ENCODE results near the gene PALLD.
"Not testable (repeated sequence)": the region's sequence is repeated elsewhere in the genome, so short reads cannot be mapped to it uniquely, and the experiment has no call there.

Gene PALLD

GRCh38 chr4:168508683-168509082 is 11.8 kb downstream of the PALLD start:
- Mint-ChIP-seq H3K27me3 (no peaks in the 10 kb centered on the region), H3K4me1 (no peaks in the 10 kb centered on the region), H3K4me3 (no peak overlapping the region), H3K36me3 (no peaks in the 10 kb centered on the region), H3K27ac (no peak overlapping the region), H3K9me3 (no peaks in the 10 kb centered on the region)
- no peak for ATAC-seq

DNA sequence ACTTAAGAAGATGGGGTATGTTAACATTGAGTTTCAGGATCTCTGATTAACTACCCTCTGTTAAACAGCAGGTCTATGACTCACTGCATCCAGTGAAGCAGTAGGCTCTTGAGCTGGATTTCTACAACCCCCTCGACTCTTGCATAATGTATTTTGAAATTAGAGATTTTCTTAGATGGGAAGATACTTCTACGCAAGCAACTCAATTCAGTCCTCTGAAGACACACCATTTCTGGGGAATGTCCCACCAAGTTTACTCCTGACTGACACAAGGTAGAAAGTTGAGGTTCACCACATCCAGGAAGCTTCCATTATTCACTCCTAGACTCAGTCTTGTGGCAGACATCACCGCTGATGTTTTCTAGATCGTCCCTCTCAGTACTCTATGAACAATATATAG is 12.9 kb downstream of the PALLD start:
- Mint-ChIP-seq H3K27ac (no peak overlapping the region), H3K4me1 (no peaks in the 10 kb centered on the region), H3K4me3 (no peak overlapping the region), H3K36me3 (no peaks in the 10 kb centered on the region), H3K9me3 (no peaks in the 10 kb centered on the region), H3K27me3 (no peaks in the 10 kb centered on the region)
- ATAC-seq = no peak

DNA sequence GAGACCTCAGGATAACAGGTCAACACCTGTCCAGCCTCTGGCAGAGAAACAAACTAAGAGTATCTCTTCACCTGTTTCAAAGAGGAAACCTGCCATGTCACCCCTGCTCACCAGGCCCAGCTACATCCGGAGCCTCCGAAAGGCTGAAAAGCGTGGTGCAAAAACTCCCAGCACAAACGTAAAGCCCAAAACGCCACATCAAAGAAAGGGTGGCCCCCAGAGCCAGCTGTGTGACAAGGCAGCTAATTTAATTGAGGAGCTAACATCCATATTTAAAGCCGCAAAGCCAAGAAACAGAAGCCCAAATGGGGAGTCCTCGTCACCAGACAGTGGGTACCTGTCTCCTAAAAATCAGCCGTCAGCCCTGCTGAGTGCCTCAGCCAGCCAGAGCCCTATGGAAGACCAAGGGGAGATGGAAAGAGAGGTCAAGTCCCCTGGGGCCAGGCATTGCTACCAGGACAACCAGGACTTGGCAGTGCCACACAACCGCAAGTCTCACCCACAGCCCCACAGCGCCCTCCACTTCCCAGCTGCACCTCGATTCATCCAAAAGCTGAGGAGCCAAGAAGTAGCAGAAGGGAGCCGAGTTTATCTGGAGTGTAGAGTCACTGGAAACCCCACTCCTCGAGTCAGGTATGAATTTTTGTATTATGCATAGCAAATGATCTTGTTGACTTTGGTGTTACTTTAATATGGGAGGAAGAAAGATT is 15.1 kb downstream of the PALLD start:
- Mint-ChIP-seq H3K36me3 (no peaks in the 10 kb centered on the region), H3K4me3 (no peak overlapping the region), H3K27me3 (no peaks in the 10 kb centered on the region), H3K27ac (no peak overlapping the region), H3K4me1 (no peaks in the 10 kb centered on the region), H3K9me3 (no peaks in the 10 kb centered on the region)
- ATAC-seq = no peak

- H3K27me3 Mint-ChIP-seq, H3K9me3 Mint-ChIP-seq, H3K27ac Mint-ChIP-seq, H3K4me3 Mint-ChIP-seq, H3K36me3 Mint-ChIP-seq, ATAC-seq, H3K4me1 Mint-ChIP-seq: not testable (repeated sequence)
These were observed 17.0 kb downstream of the PALLD start for GRCh38 chr4:168513826-168514225.

GRCh38 chr4:168514249-168514852 is 17.5 kb downstream of the PALLD start:
- ATAC-seq = no peak
- H3K27ac Mint-ChIP-seq = no peak overlapping the region
- H3K4me3 Mint-ChIP-seq = no peak overlapping the region
- no peaks in the 10 kb centered on the region for H3K4me1 Mint-ChIP-seq
- H3K36me3 Mint-ChIP-seq = no peaks in the 10 kb centered on the region
- H3K9me3 Mint-ChIP-seq = no peaks in the 10 kb centered on the region
- no peaks in the 10 kb centered on the region for H3K27me3 Mint-ChIP-seq

DNA sequence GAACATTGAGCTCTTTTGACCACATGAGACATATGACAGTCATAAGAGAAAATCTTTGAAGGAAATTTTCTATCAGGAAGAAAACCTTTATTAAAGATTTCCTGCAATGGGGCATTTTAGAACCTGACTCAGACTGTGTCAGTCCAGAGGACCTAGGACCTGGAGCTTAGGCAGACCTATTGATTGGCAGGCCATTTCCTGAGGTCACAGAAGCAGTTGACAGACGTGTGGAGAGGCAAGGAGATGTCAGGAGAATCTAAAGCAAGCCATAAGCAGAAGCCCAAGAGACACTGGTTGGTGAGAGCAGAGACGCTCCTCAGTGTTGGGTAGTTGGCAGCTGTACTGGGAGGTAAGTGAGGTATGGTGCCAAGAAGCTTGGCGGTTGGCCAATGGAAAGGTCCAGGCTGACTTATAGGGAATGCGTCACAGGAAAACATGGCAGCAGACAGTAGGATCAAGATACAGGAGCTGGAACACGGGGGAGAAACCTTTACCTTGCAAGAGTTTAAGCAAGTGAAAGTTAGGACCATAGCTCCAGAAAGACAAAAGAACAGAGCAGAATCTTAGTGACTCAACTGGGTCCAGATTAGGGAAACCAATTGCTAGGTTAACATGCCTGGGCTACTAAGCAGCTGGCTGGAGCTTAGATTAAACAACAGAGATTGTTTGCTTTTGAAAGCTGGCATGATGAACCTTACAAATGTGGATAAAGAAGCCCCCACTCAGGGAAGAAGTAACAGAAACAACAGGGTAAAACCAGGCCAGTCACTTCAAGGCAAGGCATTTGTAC is 18.6 kb downstream of the PALLD start:
- H3K36me3 Mint-ChIP-seq = no peaks in the 10 kb centered on the region
- no peak for ATAC-seq
- H3K27me3 Mint-ChIP-seq = peaks cover 2% of the 10 kb centered on the region
- no peaks in the 10 kb centered on the region for H3K4me1 Mint-ChIP-seq
- H3K9me3 Mint-ChIP-seq = no peaks in the 10 kb centered on the region
- no peak overlapping the region for H3K27ac Mint-ChIP-seq
- no peak overlapping the region for H3K4me3 Mint-ChIP-seq

- Mint-ChIP-seq H3K27me3 (peaks cover 14% of the 10 kb centered on the region), H3K27ac (no peak overlapping the region), H3K4me1 (no peaks in the 10 kb centered on the region), H3K9me3 (no peaks in the 10 kb centered on the region), H3K4me3 (no peak overlapping the region), H3K36me3 (no peaks in the 10 kb centered on the region)
- ATAC-seq = no peak
These were observed 20.0 kb downstream of the PALLD start for GRCh38 chr4:168516841-168517240.

GRCh38 chr4:168519576-168519975 is 22.7 kb downstream of the PALLD start:
- no peaks in the 10 kb centered on the region for H3K4me1 Mint-ChIP-seq
- H3K27me3 Mint-ChIP-seq = peaks cover 14% of the 10 kb centered on the region
- H3K4me3 Mint-ChIP-seq = no peak overlapping the region
- ATAC-seq = no peak
- H3K36me3 Mint-ChIP-seq = no peaks in the 10 kb centered on the region
- H3K27ac Mint-ChIP-seq = no peak overlapping the region
- no peaks in the 10 kb centered on the region for H3K9me3 Mint-ChIP-seq

- ATAC-seq = no peak
- no peaks in the 10 kb centered on the region for H3K4me1 Mint-ChIP-seq
- H3K36me3 Mint-ChIP-seq = no peaks in the 10 kb centered on the region
- no peak overlapping the region for H3K27ac Mint-ChIP-seq
- peaks cover 23% of the 10 kb centered on the region for H3K27me3 Mint-ChIP-seq
- no peaks in the 10 kb centered on the region for H3K9me3 Mint-ChIP-seq
- no peak overlapping the region for H3K4me3 Mint-ChIP-seq
These were observed 24.9 kb downstream of the PALLD start for GRCh38 chr4:168521721-168522120.

DNA sequence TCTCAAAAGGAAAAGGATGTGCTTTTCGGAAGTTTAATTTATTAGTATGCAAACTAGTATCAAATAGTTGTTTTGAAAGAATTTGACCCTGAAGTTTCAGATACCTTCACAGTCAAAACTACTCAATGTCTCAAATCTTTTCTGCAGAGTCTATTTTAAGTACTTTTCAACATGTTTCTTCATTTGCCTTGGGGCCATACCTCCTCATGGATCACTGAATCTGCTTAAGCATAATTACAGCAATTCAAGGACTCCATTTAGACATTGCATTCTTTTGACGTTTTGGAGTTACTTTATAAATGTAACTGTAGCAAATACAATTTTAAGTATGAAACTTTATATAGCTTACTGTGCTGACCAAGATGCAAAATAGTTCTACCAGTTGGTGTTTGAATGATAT is 25.5 kb downstream of the PALLD start:
- ATAC-seq = no peak
- Mint-ChIP-seq H3K4me3 (no peak overlapping the region), H3K27ac (no peak overlapping the region), H3K9me3 (no peaks in the 10 kb centered on the region), H3K4me1 (no peaks in the 10 kb centered on the region), H3K36me3 (no peaks in the 10 kb centered on the region), H3K27me3 (peaks cover 29% of the 10 kb centered on the region)

DNA sequence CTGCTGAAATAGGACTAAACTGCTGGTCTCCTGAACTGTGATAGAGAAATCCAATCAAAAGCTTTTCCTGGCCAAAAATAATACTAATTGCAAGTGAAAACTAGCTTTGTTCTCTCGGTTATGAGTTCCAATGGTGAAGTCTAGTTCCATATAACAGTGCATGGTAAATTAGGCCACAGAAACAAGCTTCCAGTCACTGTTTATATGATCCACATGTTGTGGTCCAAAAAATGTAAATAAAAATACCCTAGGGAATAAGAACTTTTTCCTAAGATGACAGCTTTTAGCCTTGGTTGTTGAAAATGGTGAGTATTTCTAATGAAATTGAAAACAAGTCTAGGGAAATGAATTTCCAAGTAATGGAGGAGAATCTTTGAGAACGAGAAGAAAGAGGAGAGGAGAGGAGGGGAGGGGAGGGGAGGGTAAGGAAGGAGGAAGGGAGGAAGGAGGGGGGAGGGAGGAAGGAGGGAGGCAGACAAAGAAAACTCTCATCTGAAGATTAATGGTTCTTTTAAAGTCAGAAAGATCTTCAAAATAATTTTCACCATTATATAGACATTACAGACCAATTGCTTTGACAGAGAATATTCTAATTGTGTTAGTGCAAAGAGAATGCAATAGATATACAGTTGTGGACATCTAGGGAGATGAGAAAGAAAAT is 26.1 kb downstream of the PALLD start:
- Mint-ChIP-seq H3K27ac (no peak overlapping the region), H3K36me3 (no peaks in the 10 kb centered on the region), H3K27me3 (peaks cover 35% of the 10 kb centered on the region), H3K9me3 (no peaks in the 10 kb centered on the region), H3K4me1 (no peaks in the 10 kb centered on the region), H3K4me3 (no peak overlapping the region)
- no peak for ATAC-seq

- H3K27me3 Mint-ChIP-seq = peaks cover 46% of the 10 kb centered on the region
- ATAC-seq = no peak
These were observed 27.2 kb downstream of the PALLD start for GRCh38 chr4:168524006-168524405.

GRCh38 chr4:168524897-168525296 is 28.0 kb downstream of the PALLD start:
- Mint-ChIP-seq H3K9me3 (no peaks in the 10 kb centered on the region), H3K27ac (no peak overlapping the region), H3K36me3 (no peaks in the 10 kb centered on the region), H3K27me3 (peaks cover 47% of the 10 kb centered on the region), H3K4me3 (no peak overlapping the region), H3K4me1 (no peaks in the 10 kb centered on the region)
- ATAC-seq = no peak

More at GRCh38 chr4:168524006-168524405, 27.2 kb downstream of the PALLD start:
- Mint-ChIP-seq H3K4me3 (no peak overlapping the region), H3K36me3 (no peaks in the 10 kb centered on the region), H3K27ac (no peak overlapping the region), H3K9me3 (no peaks in the 10 kb centered on the region), H3K4me1 (no peaks in the 10 kb centered on the region)

DNA sequence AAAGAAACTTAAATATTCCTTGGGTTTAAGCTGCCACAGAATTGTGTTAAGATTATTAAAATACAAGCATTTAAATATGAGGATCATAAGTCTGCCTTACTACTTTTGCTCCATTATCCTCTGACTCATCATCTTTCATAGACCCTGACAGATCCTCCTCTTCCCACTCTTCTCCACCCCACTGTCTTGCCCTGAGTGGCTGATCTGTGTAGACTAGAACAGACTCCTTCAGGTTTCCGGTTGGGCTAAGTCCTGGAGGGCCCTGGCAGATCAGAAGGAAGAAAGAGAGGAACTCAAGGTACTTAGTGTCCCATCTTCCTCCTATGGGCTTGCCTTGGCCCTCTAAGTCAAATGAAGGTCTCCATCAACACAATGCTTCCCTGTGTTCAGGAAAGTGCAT is 30.7 kb downstream of the PALLD start:
- no peaks in the 10 kb centered on the region for H3K36me3 Mint-ChIP-seq
- H3K4me1 Mint-ChIP-seq = no peaks in the 10 kb centered on the region
- H3K9me3 Mint-ChIP-seq = no peaks in the 10 kb centered on the region
- no peak overlapping the region for H3K4me3 Mint-ChIP-seq
- peaks cover 33% of the 10 kb centered on the region for H3K27me3 Mint-ChIP-seq
- no peak for ATAC-seq
- no peak overlapping the region for H3K27ac Mint-ChIP-seq

- no peak overlapping the region for H3K27ac Mint-ChIP-seq
- H3K4me1 Mint-ChIP-seq = no peaks in the 10 kb centered on the region
- ATAC-seq = no peak
- H3K36me3 Mint-ChIP-seq = no peaks in the 10 kb centered on the region
- H3K27me3 Mint-ChIP-seq = peaks cover 33% of the 10 kb centered on the region
- no peaks in the 10 kb centered on the region for H3K9me3 Mint-ChIP-seq
- no peak overlapping the region for H3K4me3 Mint-ChIP-seq
These were observed 31.5 kb downstream of the PALLD start for GRCh38 chr4:168528131-168528949.

Data from stimulated activated memory B cell treated with anti-CD40 and anti-IgM and Interleukin-4, amounts not matched to agents 10 μg/mL and 1 μg/mL and 100 μg/mL, for 72 hours (primary cell).